DND-41 (cell line): ENCODE data around the gene EPB41L4B.

Source experiments
- EZH2 ChIP-seq: IDR thresholded peaks from 3 replicates; pipeline ENCODE4 v1.6.1; 2012; ENCODE audit warnings: borderline replicate concordance, low read depth, mild to moderate bottlenecking, moderate library complexity, low read length, inconsistent platforms; ENCODE audit not compliant: severe bottlenecking
- TF ChIP-seq, protein P1 (sequence below): IDR thresholded peaks from 2 replicates; pipeline ENCODE4 v1.5.1; 2012; ENCODE audit warnings: borderline replicate concordance, low read length, moderate library complexity, mild to moderate bottlenecking; ENCODE audit not compliant: poor library complexity, severe bottlenecking; ENCODE audit errors: extremely low read depth

DNA sequence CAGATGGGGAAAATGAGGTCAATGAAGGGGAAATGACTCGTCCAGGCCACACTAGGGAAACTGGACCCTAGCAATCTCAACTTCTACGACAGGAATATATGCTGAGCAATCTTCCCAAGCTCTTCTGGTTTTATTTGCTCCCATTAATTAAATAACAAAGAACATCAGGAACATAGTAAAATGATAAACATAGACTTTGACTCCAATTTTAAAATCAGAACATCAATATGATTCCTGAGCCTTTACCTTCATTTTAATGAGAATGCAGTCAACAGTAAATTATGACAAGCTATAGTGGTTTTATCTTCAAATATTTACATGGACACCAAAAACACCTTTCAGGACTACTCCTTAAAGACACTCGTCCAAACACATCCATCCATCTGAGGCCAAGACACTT, 79.7 kb downstream of the EPB41L4B start:
- TF ChIP-seq, protein P1, sequence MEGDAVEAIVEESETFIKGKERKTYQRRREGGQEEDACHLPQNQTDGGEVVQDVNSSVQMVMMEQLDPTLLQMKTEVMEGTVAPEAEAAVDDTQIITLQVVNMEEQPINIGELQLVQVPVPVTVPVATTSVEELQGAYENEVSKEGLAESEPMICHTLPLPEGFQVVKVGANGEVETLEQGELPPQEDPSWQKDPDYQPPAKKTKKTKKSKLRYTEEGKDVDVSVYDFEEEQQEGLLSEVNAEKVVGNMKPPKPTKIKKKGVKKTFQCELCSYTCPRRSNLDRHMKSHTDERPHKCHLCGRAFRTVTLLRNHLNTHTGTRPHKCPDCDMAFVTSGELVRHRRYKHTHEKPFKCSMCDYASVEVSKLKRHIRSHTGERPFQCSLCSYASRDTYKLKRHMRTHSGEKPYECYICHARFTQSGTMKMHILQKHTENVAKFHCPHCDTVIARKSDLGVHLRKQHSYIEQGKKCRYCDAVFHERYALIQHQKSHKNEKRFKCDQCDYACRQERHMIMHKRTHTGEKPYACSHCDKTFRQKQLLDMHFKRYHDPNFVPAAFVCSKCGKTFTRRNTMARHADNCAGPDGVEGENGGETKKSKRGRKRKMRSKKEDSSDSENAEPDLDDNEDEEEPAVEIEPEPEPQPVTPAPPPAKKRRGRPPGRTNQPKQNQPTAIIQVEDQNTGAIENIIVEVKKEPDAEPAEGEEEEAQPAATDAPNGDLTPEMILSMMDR: no peak
- TF ChIP-seq EZH2: no peak
